Erythroblast (primary cell): ENCODE data around the gene ZSCAN1.

Experiments used
- GATA1 ChIP-seq: IDR thresholded peaks from 2 replicates; pipeline ENCODE4 v1.6.1; 2011; ENCODE audit warnings: low read depth, mild to moderate bottlenecking, control low read depth, low read length, moderate library complexity
- POLR2A ChIP-seq: IDR thresholded peaks from 2 replicates; pipeline ENCODE4 v1.6.1; 2011; ENCODE audit warnings: mild to moderate bottlenecking, low read length

DNA sequence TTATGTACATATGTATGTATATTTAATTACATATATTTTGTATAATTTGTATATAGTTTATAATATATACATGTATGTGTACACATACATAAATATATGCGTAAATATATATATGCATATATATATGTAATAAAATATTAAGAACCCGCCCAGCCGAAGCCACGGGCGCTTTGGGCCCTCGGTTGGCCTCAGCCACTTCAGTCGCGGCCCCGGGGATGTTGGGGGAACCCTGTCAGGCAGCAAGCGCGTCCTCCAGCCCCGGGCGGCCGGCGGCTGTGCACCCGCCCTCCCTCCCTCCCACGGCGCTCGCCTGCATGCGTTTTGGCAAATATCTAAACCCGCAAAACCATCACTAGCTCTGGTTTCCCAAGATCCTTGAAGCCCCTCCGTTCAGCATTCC is 23.3 kb upstream of the ZSCAN1 start:
- TF ChIP-seq POLR2A, result no peak
- TF ChIP-seq GATA1, result no peak
